Esophagus muscularis mucosa (tissue), 4 donors: ENCODE data around the gene FHOD1. TPM values are rescaled to one million over a fixed set of nuclear protein-coding genes. Genes with fewer than 3 reads are reported as not detected.
A peak's percentile ranks its signal among the peaks of the same experiment; 100 is the strongest.

Source experiments
- DNase-seq: peaks from one replicate; pipeline ENCODE4 v3.0.0-alpha.2; 2017; ENCODE audit errors: extremely low spot score
- H3K27ac ChIP-seq, 4 donors: fragments of 200-600 bp; sonication (generic); replicated peaks in 1 of 4; 1 replicate in 3 of 4; 2 replicates in 1 of 4; pipeline ENCODE4 v1.5.1; 2016 to 2019; ENCODE audit warnings: mild to moderate bottlenecking in 1 of 4
- H3K27me3 ChIP-seq, 4 donors: fragments of 200-600 bp; sonication (generic); one replicate each; pipeline versions ENCODE4 v1.5.1 to v1.6.0; 2016 to 2019
- H3K36me3 ChIP-seq, 4 donors: fragments of 200-600 bp; sonication (generic); one replicate each; pipeline ENCODE4 v1.5.1; 2016 to 2019
- H3K4me1 ChIP-seq, 4 donors: fragments of 200-600 bp; sonication (generic); one replicate each; pipeline ENCODE4 v1.5.1; 2016 to 2019
- H3K4me3 ChIP-seq, 4 donors: fragments of 200-600 bp; sonication (generic); 1 replicate in 2 of 4; 2 replicates in 2 of 4; pipeline ENCODE4 v1.5.1; 2016 to 2019; ENCODE audit warnings: mild to moderate bottlenecking in 4 of 4, moderate library complexity in 1 of 4
- H3K9me3 ChIP-seq, 4 donors: fragments of 200-600 bp; sonication (generic); 1 replicate in 3 of 4; 2 replicates in 1 of 4; pipeline ENCODE4 v1.5.1; 2016 to 2019
- EP300 ChIP-seq: sonication (generic); formaldehyde crosslinking; IDR thresholded peaks from one replicate; pipeline ENCODE4 v1.6.1; 2017; ENCODE audit warnings: antibody characterized with exemption
- POLR2A ChIP-seq: fragments of 450-650 bp; IDR thresholded peaks from one replicate; pipeline ENCODE4 v1.6.1; 2017; ENCODE audit warnings: antibody characterized with exemption, moderate library complexity, mild to moderate bottlenecking, low read depth
- POLR2AphosphoS5 ChIP-seq, 2 donors: sonication (generic); formaldehyde crosslinking; IDR thresholded peaks; one replicate each; pipeline ENCODE4 v1.6.1; 2017; ENCODE audit warnings: antibody characterized with exemption in 2 of 2
- WGBS: methylation state at CpG from one replicate; pipeline ENCODE4 v1.1.5; 2018; 5-methylcytosine and 5-hydroxymethylcytosine counted together
- intact Hi-C: fragments of 100-400 bp; cut with DNase I; formaldehyde crosslinking; loops from one replicate; pipeline ENCODE4 v1.15.1; 2023
- total RNA-seq, 4 donors: library from RNA; depleted of rRNA; stranded (reverse); fragments of >200 nt; gene quantifications; one replicate each; pipeline versions ENCODE4 v1.1.0 to v1.2.1, GENCODE V29; 2016
- TF ChIP-seq, protein P1 (sequence below), 3 experiments: fragments of 200-600 bp in 2 of 3; fragments of 450-650 bp in 1 of 3; sonication (generic) in 2 of 3; IDR thresholded peaks; one replicate each; pipeline ENCODE4 v1.5.1; 2017 to 2019; ENCODE audit warnings: antibody characterized with exemption in 3 of 3, mild to moderate bottlenecking in 2 of 3, moderate library complexity in 1 of 3

Gene FHOD1
- total RNA-seq, 4 donors from 2014 or later, result 8.0 to 15.6 (median 10.0) TPM

DNA sequence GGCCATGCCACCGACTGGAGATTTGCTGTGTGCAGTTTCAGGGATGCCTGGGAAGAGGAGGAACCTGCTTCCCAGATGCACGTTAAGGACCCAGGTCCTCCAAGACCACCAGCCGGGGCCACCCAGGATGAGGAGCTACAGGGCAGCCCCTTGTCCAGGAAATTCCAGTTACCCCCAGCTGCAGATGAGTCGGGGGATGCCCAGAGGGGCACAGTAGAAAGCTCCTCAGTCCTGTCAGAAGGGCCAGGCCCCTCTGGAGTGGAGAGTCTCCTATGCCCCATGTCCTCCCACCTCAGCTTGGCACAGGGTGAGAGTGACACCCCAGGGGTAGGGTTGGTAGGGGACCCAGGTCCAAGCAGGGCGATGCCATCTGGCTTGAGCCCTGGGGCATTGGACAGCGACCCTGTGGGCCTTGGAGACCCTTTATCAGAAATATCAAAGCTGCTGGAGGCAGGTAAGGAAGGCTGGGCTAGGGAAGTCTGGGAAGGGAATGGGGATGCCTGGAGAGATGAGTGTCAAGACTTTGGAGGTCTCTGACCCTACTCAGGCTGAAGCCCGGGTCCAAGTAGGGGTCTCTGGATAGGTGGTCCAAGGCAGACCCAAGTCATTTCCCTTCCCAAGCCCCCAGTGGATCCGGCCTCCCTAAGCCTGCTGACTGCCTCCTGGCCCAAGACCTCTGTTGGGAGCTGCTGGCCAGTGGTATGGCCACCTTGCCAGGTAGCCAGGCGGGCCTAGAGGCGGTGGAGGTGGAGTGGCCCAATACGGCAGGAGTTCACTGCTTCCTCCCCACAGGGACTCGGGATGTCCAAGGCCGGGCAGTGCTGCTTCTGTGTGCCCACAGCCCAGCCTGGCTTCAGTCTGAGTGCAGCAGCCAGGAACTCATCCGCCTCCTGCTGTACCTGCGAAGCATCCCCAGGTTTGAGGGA lies 33.1 kb upstream of the FHOD1 start:
- no peak for DNase-seq
- Histone ChIP-seq H3K4me1 (peaks cover 13 to 35% (median 31%) of the 10 kb centered on the region in 4 donors), H3K36me3 (peaks cover 0 to 14% (median 0%) of the 10 kb centered on the region in 4 donors), H3K27me3 (no peaks in the 10 kb centered on the region), H3K4me3 (peak overlapping the region in 3 of 4 donors; percentile 64 to 81 (median 66)), H3K9me3 (no peaks in the 10 kb centered on the region), H3K27ac (no peak overlapping the region)
- intact Hi-C loops, result no loop called here
- no peak for TF ChIP-seq POLR2A
- TF ChIP-seq, protein P1, sequence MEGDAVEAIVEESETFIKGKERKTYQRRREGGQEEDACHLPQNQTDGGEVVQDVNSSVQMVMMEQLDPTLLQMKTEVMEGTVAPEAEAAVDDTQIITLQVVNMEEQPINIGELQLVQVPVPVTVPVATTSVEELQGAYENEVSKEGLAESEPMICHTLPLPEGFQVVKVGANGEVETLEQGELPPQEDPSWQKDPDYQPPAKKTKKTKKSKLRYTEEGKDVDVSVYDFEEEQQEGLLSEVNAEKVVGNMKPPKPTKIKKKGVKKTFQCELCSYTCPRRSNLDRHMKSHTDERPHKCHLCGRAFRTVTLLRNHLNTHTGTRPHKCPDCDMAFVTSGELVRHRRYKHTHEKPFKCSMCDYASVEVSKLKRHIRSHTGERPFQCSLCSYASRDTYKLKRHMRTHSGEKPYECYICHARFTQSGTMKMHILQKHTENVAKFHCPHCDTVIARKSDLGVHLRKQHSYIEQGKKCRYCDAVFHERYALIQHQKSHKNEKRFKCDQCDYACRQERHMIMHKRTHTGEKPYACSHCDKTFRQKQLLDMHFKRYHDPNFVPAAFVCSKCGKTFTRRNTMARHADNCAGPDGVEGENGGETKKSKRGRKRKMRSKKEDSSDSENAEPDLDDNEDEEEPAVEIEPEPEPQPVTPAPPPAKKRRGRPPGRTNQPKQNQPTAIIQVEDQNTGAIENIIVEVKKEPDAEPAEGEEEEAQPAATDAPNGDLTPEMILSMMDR (IDR thresholded peaks at IDR 0.05), result no peak
- TF ChIP-seq POLR2AphosphoS5 (IDR thresholded peaks at IDR 0.05), result no peak
- TF ChIP-seq EP300, result no peak
- 87% methylated on average over 10 of the region's 15 CpGs for WGBS

DNA sequence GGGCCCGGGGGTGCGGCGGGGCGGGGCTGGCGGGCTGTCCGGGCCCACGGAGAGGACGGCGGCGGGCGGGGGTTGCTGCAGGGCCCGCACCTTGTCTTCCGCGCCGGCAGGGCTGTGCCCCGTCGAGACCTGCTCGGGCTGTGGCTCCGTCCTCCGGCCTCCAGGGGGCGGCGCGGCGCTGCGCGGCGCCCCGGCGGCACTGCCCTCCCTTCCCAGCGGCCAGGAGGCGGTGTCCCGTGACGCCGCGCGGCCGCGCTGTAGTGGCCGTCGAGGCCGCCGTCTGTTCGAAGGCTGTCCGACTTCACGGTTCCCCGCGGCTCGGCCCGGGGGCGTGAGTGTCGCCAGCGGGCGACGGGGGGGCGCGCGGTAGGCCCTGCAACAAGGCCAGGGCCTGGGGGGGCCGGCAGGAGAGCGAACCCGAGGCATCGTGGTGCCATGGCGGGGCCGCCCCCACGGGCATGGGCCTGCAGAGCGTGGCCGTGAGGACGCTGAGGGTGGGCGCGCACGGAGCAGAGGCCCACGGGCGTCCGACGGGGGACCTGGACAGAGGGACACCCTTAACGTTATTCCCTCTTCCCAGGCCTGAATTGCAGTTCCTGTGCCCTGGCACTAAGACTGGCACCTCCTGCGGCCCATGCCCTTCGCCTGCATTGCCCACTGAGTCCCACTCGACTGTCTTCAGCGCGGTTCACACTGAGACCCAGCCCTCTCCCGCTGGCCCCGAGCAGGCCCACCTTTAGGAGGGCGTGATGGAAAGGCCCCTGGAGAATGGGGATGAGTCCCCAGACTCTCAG lies 32.2 kb upstream of the FHOD1 start, which contains the start of gene PLEKHG4:
PLEKHG4 (plus strand) TSS at position 237 of the 794 bp plus-strand sequence; CDS start at position 750, 513 bp downstream.
- intact Hi-C loops, result no loop called here
- Histone ChIP-seq H3K27ac (peak within 1 kb of the TSS; percentile 58 to 70 (median 64)), H3K4me1 (peaks cover 13 to 35% (median 31%) of the 10 kb centered on the region in 4 donors)

DNA sequence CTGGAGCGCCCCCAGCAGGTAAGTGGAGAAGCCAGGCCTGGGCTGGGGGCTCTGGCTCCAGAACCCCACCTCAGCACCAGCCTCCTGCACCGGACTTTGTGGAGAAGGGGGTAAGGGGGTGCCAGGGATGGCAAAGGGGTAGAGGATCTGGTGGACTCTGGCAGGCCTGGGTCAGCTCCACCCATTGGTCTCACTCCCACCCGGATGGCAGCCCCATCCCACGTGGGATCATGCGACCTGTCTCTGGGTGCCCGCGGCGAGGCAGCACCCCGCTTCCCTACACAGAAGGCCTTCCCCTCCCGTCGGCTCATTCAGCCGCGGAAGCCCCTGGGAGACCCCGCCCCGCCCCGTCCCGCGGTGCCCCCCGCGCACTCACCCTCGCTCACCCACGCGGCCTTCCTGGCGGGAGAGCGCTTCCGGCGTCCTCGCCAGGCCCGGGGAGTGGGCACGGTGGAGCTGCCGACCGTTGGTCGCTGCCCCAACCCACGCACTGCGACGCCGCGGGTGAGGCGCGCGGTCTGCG lies 31.6 kb upstream of the FHOD1 start:
- intact Hi-C loops, result no loop called here
- H3K27ac ChIP-seq, result peak overlapping the region; percentile 58 to 70 (median 64)

More for the DNA sequence above, 32.2 kb upstream of the FHOD1 start, which contains the start of gene PLEKHG4:
- 69% methylated on average over 14 of the region's 83 CpGs for WGBS
- Histone ChIP-seq H3K4me3 (peak within 1 kb of the TSS; percentile 64 to 81 (median 68)), H3K27me3 (no peaks in the 10 kb centered on the region), H3K36me3 (peaks cover 0 to 14% (median 0%) of the 10 kb centered on the region in 4 donors), H3K9me3 (no peaks in the 10 kb centered on the region)
- TF ChIP-seq, protein P1 (IDR thresholded peaks at IDR 0.05), result peak; percentile 74 to 86 (median 82)
- TF ChIP-seq EP300, result no peak
- DNase-seq, result no peak

More for the DNA sequence above, 31.6 kb upstream of the FHOD1 start:
- peaks cover 13 to 35% (median 31%) of the 10 kb centered on the region in 4 donors for H3K4me1 ChIP-seq
- TF ChIP-seq, protein P1 (IDR thresholded peaks at IDR 0.05), result no peak
- TF ChIP-seq POLR2AphosphoS5 (IDR thresholded peaks at IDR 0.05) (no peak), POLR2A (no peak), EP300 (no peak)
- no peaks in the 10 kb centered on the region for H3K27me3 ChIP-seq
- DNase-seq, result no peak
- WGBS, result 23% methylated on average over 5 of the region's 42 CpGs
- no peaks in the 10 kb centered on the region for H3K9me3 ChIP-seq
- peaks cover 0 to 14% (median 0%) of the 10 kb centered on the region in 4 donors for H3K36me3 ChIP-seq
- peak overlapping the region; percentile 64 to 81 (median 68) for H3K4me3 ChIP-seq
